CD14-positive monocyte (primary cell): ENCODE data around the gene SYCE1. TPM values are rescaled to one million over a fixed set of nuclear protein-coding genes. Genes with fewer than 3 reads are reported as not detected.
"Not testable (repeated sequence)": the region's sequence is repeated elsewhere in the genome, so short reads cannot be mapped to it uniquely, and the experiment has no call there.

Experiments
- DNase-seq, 3 donors: peaks; one replicate each; pipeline ENCODE4 v3.0.0-alpha.2; 2011 to 2022
- H2AFZ ChIP-seq: 2 replicates; pipeline ENCODE4 v1.6.0; 2012; ENCODE audit warnings: mild to moderate bottlenecking, low read depth, low read length, inconsistent platforms; ENCODE audit not compliant: insufficient read depth, poor library complexity, severe bottlenecking
- H3K27ac ChIP-seq, 2 donors: 1 replicate in 1 of 2; 2 replicates in 1 of 2; pipeline ENCODE4 v1.5.1; 2012 to 2013; ENCODE audit warnings: low read length in 2 of 2, control low read depth in 1 of 2, inconsistent platforms in 1 of 2, low read depth in 1 of 2, mild to moderate bottlenecking in 1 of 2
- H3K27me3 ChIP-seq, 2 donors: one replicate each; pipeline versions ENCODE4 v1.6.0 to v1.6.1; 2011 to 2013; ENCODE audit warnings: low read length in 2 of 2; ENCODE audit not compliant: control insufficient read depth in 2 of 2, insufficient read depth in 2 of 2
- H3K36me3 ChIP-seq, 2 donors: replicated peaks in 1 of 2; 1 replicate in 1 of 2; 2 replicates in 1 of 2; pipeline versions ENCODE4 v1.5.1 to v1.6.1; 2012 to 2013; ENCODE audit warnings: low read length in 2 of 2, control low read depth in 1 of 2, inconsistent platforms in 1 of 2, mild to moderate bottlenecking in 1 of 2; ENCODE audit not compliant: insufficient read depth in 2 of 2, control insufficient read depth in 1 of 2
- H3K4me1 ChIP-seq, 2 donors: 1 replicate in 1 of 2; 2 replicates in 1 of 2; pipeline versions ENCODE4 v1.5.1 to v1.6.1; 2012 to 2013; ENCODE audit warnings: low read length in 2 of 2, control low read depth in 1 of 2, inconsistent platforms in 1 of 2, mild to moderate bottlenecking in 1 of 2, moderate library complexity in 1 of 2; ENCODE audit not compliant: insufficient read depth in 2 of 2, control insufficient read depth in 1 of 2
- H3K4me2 ChIP-seq: replicated peaks from 2 replicates; pipeline ENCODE3; 2012; ENCODE audit warnings: low read length, moderate library complexity, mild to moderate bottlenecking; ENCODE audit not compliant: poor library complexity, severe bottlenecking; ENCODE audit errors: extremely low read depth
- H3K4me3 ChIP-seq, 3 experiments: fragments of 200-600 bp in 1 of 3; sonication (generic) in 1 of 3; replicated peaks in 1 of 3; 1 replicate in 2 of 3; 2 replicates in 1 of 3; pipeline ENCODE4 v1.5.1; 2011 to 2013; ENCODE audit warnings: low read length in 3 of 3, mild to moderate bottlenecking in 3 of 3, control low read depth in 2 of 3, low read depth in 2 of 3, inconsistent platforms in 1 of 3, moderate library complexity in 1 of 3
- H3K79me2 ChIP-seq: 2 replicates; pipeline ENCODE4 v1.6.0; 2012; ENCODE audit warnings: mild to moderate bottlenecking, control low read depth, inconsistent platforms, low read length, moderate library complexity; ENCODE audit not compliant: insufficient read depth
- H3K9ac ChIP-seq: 2 replicates; pipeline ENCODE4 v1.6.0; 2017; ENCODE audit warnings: low read length, mild to moderate bottlenecking; ENCODE audit not compliant: insufficient read depth, poor library complexity, severe bottlenecking
- H3K9me3 ChIP-seq, 2 donors: replicated peaks in 1 of 2; 1 replicate in 1 of 2; 2 replicates in 1 of 2; pipeline versions ENCODE4 v1.5.1 to v1.6.1; 2012 to 2013; ENCODE audit warnings: low read length in 2 of 2, control low read depth in 1 of 2; ENCODE audit not compliant: control insufficient read depth in 1 of 2, insufficient read depth in 1 of 2
- H4K20me1 ChIP-seq: 2 replicates; pipeline ENCODE4 v1.6.0; 2012; ENCODE audit warnings: mild to moderate bottlenecking, low read length, control low read depth, moderate library complexity; ENCODE audit not compliant: insufficient read depth
- H3K27ac Mint-ChIP-seq, 7 donors: one replicate each; pipeline ENCODE4 v1.8.0; 2020; ENCODE audit warnings: mild to moderate bottlenecking in 7 of 7, mixed read lengths in 7 of 7, moderate library complexity in 6 of 7, inconsistent platforms in 2 of 7
- H3K27me3 Mint-ChIP-seq, 3 donors: one replicate each; pipeline ENCODE4 v1.8.0; 2021 to 2022; ENCODE audit warnings: low read depth in 3 of 3, mild to moderate bottlenecking in 3 of 3, mixed read lengths in 3 of 3, moderate library complexity in 3 of 3, inconsistent platforms in 1 of 3
- H3K36me3 Mint-ChIP-seq, 2 donors: one replicate each; pipeline ENCODE4 v1.8.0; 2020; ENCODE audit warnings: mixed read lengths in 2 of 2, inconsistent platforms in 1 of 2, mild to moderate bottlenecking in 1 of 2
- H3K4me1 Mint-ChIP-seq: one replicate; pipeline ENCODE4 v1.8.0; 2020; ENCODE audit warnings: mild to moderate bottlenecking, mixed read lengths
- H3K4me3 Mint-ChIP-seq, 2 donors: one replicate each; pipeline ENCODE4 v1.8.0; 2020; ENCODE audit warnings: mild to moderate bottlenecking in 2 of 2, mixed read lengths in 2 of 2, moderate library complexity in 1 of 2
- H3K9me3 Mint-ChIP-seq, 7 donors: one replicate each; pipeline ENCODE4 v1.8.0; 2020 to 2022; ENCODE audit warnings: mixed read lengths in 7 of 7, mild to moderate bottlenecking in 6 of 7, moderate library complexity in 6 of 7, inconsistent platforms in 2 of 7
- WGBS: methylation state at CpG from one replicate; pipeline ENCODE4 v1.1.5; 2013; ENCODE audit warnings: missing lambda C conversion rate; ENCODE audit not compliant: insufficient coverage; 5-methylcytosine and 5-hydroxymethylcytosine counted together
- intact Hi-C, 2 donors: fragments of 100-400 bp; cut with micrococcal nuclease; formaldehyde crosslinking; loops; one replicate each; pipeline versions ENCODE4 v1.15.0 to v1.15.1; 2023
- polyA plus RNA-seq, 3 donors: library from polyadenylated mRNA; depleted of rRNA in 1 of 3; unstranded in 2 of 3; stranded (reverse) in 1 of 3; fragments of 300-500 nt in 2 of 3; fragments of >200 nt in 1 of 3; fragmentation: Illumina TruSeq in 2 of 3; gene quantifications; 1 replicate in 2 of 3; 2 replicates in 1 of 3; pipeline ENCODE4 v1.2.3, GENCODE V29; 2012 to 2021
- TF ChIP-seq, protein P1 (sequence below): fragments of 200-600 bp; IDR thresholded peaks from one replicate; pipeline ENCODE4 v1.8.0; 2022; ENCODE audit warnings: antibody characterized with exemption, mild to moderate bottlenecking

The SYCE1 gene
- polyA plus RNA-seq, 3 donors = 0.12 TPM; not detected in 2

DNA sequence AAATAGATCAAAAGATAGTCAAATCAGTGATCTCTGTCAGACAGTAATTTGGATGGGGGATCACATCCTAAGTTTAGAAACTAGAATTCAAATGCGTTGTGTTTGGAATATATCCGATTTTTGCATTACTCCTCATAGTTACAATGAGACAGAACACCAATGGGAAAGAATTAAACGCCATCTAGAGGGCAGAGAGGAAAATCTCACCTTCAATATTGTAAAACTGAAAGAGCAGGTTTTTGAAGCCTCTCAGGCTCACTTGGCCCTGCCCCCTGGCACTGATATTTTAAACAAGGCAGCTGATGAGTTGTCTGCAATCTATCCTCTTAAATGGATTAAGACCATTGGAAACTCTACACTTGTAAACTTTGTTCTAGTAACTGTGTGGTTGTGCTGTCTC is 43.5 kb upstream of the SYCE1 start:
- WGBS = no CpG with 5 or more reads among the region's 3 CpGs
- no peaks in the 10 kb centered on the region for H3K79me2 ChIP-seq
- H3K27me3 Mint-ChIP-seq = peaks cover 1 to 38% (median 21%) of the 10 kb centered on the region in 3 donors
- DNase-seq = no peak
- no peak overlapping the region for H3K4me3 Mint-ChIP-seq
- H3K9me3 Mint-ChIP-seq = peaks cover 2 to 17% (median 14%) of the 10 kb centered on the region in 7 donors
- peaks cover 3% of the 10 kb centered on the region for H3K4me1 Mint-ChIP-seq
- H3K9me3 ChIP-seq = peaks cover 5 to 6% of the 10 kb centered on the region in 2 donors
- no peak overlapping the region for H3K4me2 ChIP-seq
- H3K27ac Mint-ChIP-seq = no peak overlapping the region
- TF ChIP-seq, protein P1, sequence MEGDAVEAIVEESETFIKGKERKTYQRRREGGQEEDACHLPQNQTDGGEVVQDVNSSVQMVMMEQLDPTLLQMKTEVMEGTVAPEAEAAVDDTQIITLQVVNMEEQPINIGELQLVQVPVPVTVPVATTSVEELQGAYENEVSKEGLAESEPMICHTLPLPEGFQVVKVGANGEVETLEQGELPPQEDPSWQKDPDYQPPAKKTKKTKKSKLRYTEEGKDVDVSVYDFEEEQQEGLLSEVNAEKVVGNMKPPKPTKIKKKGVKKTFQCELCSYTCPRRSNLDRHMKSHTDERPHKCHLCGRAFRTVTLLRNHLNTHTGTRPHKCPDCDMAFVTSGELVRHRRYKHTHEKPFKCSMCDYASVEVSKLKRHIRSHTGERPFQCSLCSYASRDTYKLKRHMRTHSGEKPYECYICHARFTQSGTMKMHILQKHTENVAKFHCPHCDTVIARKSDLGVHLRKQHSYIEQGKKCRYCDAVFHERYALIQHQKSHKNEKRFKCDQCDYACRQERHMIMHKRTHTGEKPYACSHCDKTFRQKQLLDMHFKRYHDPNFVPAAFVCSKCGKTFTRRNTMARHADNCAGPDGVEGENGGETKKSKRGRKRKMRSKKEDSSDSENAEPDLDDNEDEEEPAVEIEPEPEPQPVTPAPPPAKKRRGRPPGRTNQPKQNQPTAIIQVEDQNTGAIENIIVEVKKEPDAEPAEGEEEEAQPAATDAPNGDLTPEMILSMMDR = peak; percentile 38
- intact Hi-C loops = no loop called here
- no peaks in the 10 kb centered on the region for H3K36me3 ChIP-seq
- H3K4me1 ChIP-seq = no peaks in the 10 kb centered on the region
- H3K27me3 ChIP-seq = peaks cover 0 to 13% of the 10 kb centered on the region in 2 donors
- H2AFZ ChIP-seq = no peak overlapping the region
- no peak overlapping the region for H3K4me3 ChIP-seq
- no peaks in the 10 kb centered on the region for H3K36me3 Mint-ChIP-seq
- no peak overlapping the region for H3K9ac ChIP-seq
- no peaks in the 10 kb centered on the region for H4K20me1 ChIP-seq
- H3K27ac ChIP-seq = no peak overlapping the region

DNA sequence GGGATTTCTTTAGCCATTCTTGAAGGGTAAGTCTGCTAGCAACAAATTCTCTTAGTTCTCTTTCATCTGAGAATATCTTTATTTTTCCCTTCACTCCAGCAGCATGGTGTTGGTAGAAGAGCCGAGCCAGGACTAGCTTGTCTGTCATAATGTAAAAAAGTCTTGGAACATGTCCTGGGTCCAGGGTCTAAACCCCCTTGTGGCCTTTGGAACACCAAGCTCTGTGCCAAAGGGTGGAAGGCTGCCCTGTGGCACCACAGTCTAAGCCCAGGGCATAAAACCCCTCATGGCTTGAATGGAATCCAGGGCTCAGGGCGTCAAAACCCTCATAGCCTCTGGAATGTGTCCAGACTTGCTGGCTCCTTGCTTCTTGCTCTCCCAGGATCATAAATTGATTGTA is 38.1 kb upstream of the SYCE1 start:
- H3K4me1 ChIP-seq, DNase-seq, H3K36me3 ChIP-seq, H3K4me2 ChIP-seq, H2AFZ ChIP-seq, H3K79me2 ChIP-seq, intact Hi-C loops, H3K4me3 Mint-ChIP-seq, H4K20me1 ChIP-seq, H3K36me3 Mint-ChIP-seq, H3K27me3 ChIP-seq, H3K4me3 ChIP-seq, H3K9ac ChIP-seq, H3K27ac ChIP-seq, H3K4me1 Mint-ChIP-seq, H3K27ac Mint-ChIP-seq: not testable (repeated sequence)
- Mint-ChIP-seq H3K27me3 (peaks cover 9 to 28% (median 12%) of the 10 kb centered on the region in 3 donors), H3K9me3 (peaks cover 5 to 23% (median 18%) of the 10 kb centered on the region in 7 donors)
- H3K9me3 ChIP-seq = peaks cover 6 to 11% of the 10 kb centered on the region in 2 donors
- WGBS = 80% methylated on average over 1 of the region's 2 CpGs
